ENCODE data around the gene OVOL2. TPM values are rescaled to one million over a fixed set of nuclear protein-coding genes. Genes with fewer than 3 reads are reported as not detected.

OVOL2 gene
- polyA plus RNA-seq, 1 donor from 2014 or later, result not detected

- no peak overlapping the region for H3K4me3 Mint-ChIP-seq
- no peaks in the 10 kb centered on the region for H3K9me3 Mint-ChIP-seq
- peaks cover 2% of the 10 kb centered on the region for H3K27me3 Mint-ChIP-seq
- H3K36me3 Mint-ChIP-seq, result peaks cover 1% of the 10 kb centered on the region
- H3K4me1 Mint-ChIP-seq, result peaks cover 7 to 16% (median 9%) of the 10 kb centered on the region in 3 donors
- no peak overlapping the region for H3K27ac Mint-ChIP-seq
Measured at GRCh38 chr20:17993546-17993945, 64.2 kb downstream of the OVOL2 start.

GRCh38 chr20:17992847-17993513 lies 64.7 kb downstream of the OVOL2 start:
- H3K4me3 Mint-ChIP-seq, result peak overlapping the region in 1 of 4 donors; percentile 54
- H3K36me3 Mint-ChIP-seq, result peaks cover 1% of the 10 kb centered on the region
- peaks cover 7 to 16% (median 9%) of the 10 kb centered on the region in 3 donors for H3K4me1 Mint-ChIP-seq
- peaks cover 2% of the 10 kb centered on the region for H3K27me3 Mint-ChIP-seq
- H3K27ac Mint-ChIP-seq, result no peak overlapping the region
- H3K9me3 Mint-ChIP-seq, result no peaks in the 10 kb centered on the region

GRCh38 chr20:17992224-17992637 lies 65.5 kb downstream of the OVOL2 start:
- no peaks in the 10 kb centered on the region for H3K27me3 Mint-ChIP-seq
- peaks cover 1% of the 10 kb centered on the region for H3K36me3 Mint-ChIP-seq
- peak overlapping the region in 1 of 4 donors; percentile 67 for H3K4me3 Mint-ChIP-seq
- no peaks in the 10 kb centered on the region for H3K9me3 Mint-ChIP-seq
- H3K4me1 Mint-ChIP-seq, result peaks cover 6 to 16% (median 7%) of the 10 kb centered on the region in 3 donors
- H3K27ac Mint-ChIP-seq, result no peak overlapping the region

- peaks cover 0 to 9% (median 5%) of the 10 kb centered on the region in 3 donors for H3K4me1 Mint-ChIP-seq
Measured at GRCh38 chr20:17990278-17990972, 67.3 kb downstream of the OVOL2 start.

GRCh38 chr20:17987988-17988387 lies 69.7 kb downstream of the OVOL2 start:
- no peak overlapping the region for H3K4me3 Mint-ChIP-seq
- H3K4me1 Mint-ChIP-seq, result peaks cover 0 to 7% (median 6%) of the 10 kb centered on the region in 3 donors
- peaks cover 1% of the 10 kb centered on the region for H3K36me3 Mint-ChIP-seq
- no peaks in the 10 kb centered on the region for H3K9me3 Mint-ChIP-seq
- H3K27ac Mint-ChIP-seq, result peak overlapping the region in 1 of 3 donors; percentile 31
- no peaks in the 10 kb centered on the region for H3K27me3 Mint-ChIP-seq

More at GRCh38 chr20:17990278-17990972, 67.3 kb downstream of the OVOL2 start:
- H3K4me3 Mint-ChIP-seq, result no peak overlapping the region
- H3K9me3 Mint-ChIP-seq, result no peaks in the 10 kb centered on the region
- H3K27me3 Mint-ChIP-seq, result no peaks in the 10 kb centered on the region
- no peak overlapping the region for H3K27ac Mint-ChIP-seq
- H3K36me3 Mint-ChIP-seq, result peaks cover 1% of the 10 kb centered on the region

- Mint-ChIP-seq H3K27me3 (no peaks in the 10 kb centered on the region), H3K4me1 (peaks cover 2 to 5% (median 3%) of the 10 kb centered on the region in 3 donors), H3K27ac (no peak overlapping the region)
Measured at GRCh38 chr20:17985388-17986018, 72.2 kb downstream of the OVOL2 start.

GRCh38 chr20:17976305-17976704 lies 81.4 kb downstream of the OVOL2 start:
- Mint-ChIP-seq H3K9me3 (no peaks in the 10 kb centered on the region), H3K27ac (peak overlapping the region in 1 of 3 donors; percentile 31), H3K4me1 (peaks cover 18 to 27% (median 24%) of the 10 kb centered on the region in 3 donors), H3K27me3 (no peaks in the 10 kb centered on the region), H3K4me3 (peak overlapping the region in 1 of 4 donors; percentile 58), H3K36me3 (peaks cover 5% of the 10 kb centered on the region)

More at GRCh38 chr20:17985388-17986018, 72.2 kb downstream of the OVOL2 start:
- H3K9me3 Mint-ChIP-seq, result no peaks in the 10 kb centered on the region
- H3K4me3 Mint-ChIP-seq, result no peak overlapping the region
- peaks cover 2% of the 10 kb centered on the region for H3K36me3 Mint-ChIP-seq

Other genes starting within 250 kb of the OVOL2 start
- gene SNX5, start 89.1 kb downstream of the OVOL2 start, polyA plus RNA-seq, result 103 TPM
- 29.2 TPM for gene MGME1, start 88.9 kb downstream of the OVOL2 start, polyA plus RNA-seq
- gene KAT14, start 79.9 kb upstream of the OVOL2 start, polyA plus RNA-seq, result 19.4 TPM
- gene PET117, start 79.9 kb upstream of the OVOL2 start, polyA plus RNA-seq, result 24.3 TPM
- 9.0 TPM for gene ZNF133, start 230.6 kb upstream of the OVOL2 start, polyA plus RNA-seq

Measured in IgD-negative memory B cell (primary cell).